SK-N-SH (cell line): Measurements from ENCODE around the gene PLA2G2D.

ENCODE experiments used
- CTCF ChIP-seq: fragments of 200-600 bp; sonication (generic); IDR thresholded peaks from 2 replicates; pipeline ENCODE4 v1.6.1; 2017; ENCODE audit warnings: antibody characterized with exemption, mild to moderate bottlenecking, moderate library complexity
- EP300 ChIP-seq, 2 experiments: IDR thresholded peaks; 2 replicates each; pipeline versions ENCODE4 v1.4.0 to v1.6.1; 2012; ENCODE audit warnings: borderline replicate concordance in 1 of 2, low read depth in 1 of 2, low read length in 1 of 2
- POLR2AphosphoS5 ChIP-seq: IDR thresholded peaks from 2 replicates; pipeline ENCODE4 v1.6.1; 2012; ENCODE audit warnings: low read depth, low read length
- RFX5 ChIP-seq: IDR thresholded peaks from 2 replicates; pipeline ENCODE4 v1.6.1; 2012; ENCODE audit warnings: mild to moderate bottlenecking, improper control_type of control experiment, low read length
- TCF12 ChIP-seq: IDR thresholded peaks from 2 replicates; pipeline ENCODE4 v1.4.0; 2012

- TF ChIP-seq CTCF (no peak), RFX5 (no peak), TCF12 (no peak), EP300 (IDR thresholded peaks at IDR 0.05; ENCODE audit: borderline replicate concordance in 1 of 2, low read depth in 1 of 2, low read length in 1 of 2) (no peak), POLR2AphosphoS5 (no peak)
Measured at GRCh38 chr1:20150326-20150705, 31.0 kb upstream of the PLA2G2D start.
